ENCODE measurements around the gene PTPN11. TPM values are rescaled to one million over a fixed set of nuclear protein-coding genes. Genes with fewer than 3 reads are reported as not detected.
"Not testable (repeated sequence)": the region's sequence is repeated elsewhere in the genome, so short reads cannot be mapped to it uniquely, and the experiment has no call there.

Gene PTPN11
- 83.6 TPM for total RNA-seq

GRCh38 chr12:112418608-112419296, at the start of gene PTPN11:
Gene PTPN11, plus strand, starts transcription at chr12:112418947. Its CDS starts 165 bp downstream, at chr12:112419112.
- FAIRE-seq: no peak
- peak; percentile 87 to 89 for DNase-seq (ENCODE audit: low spot score in 2 of 2)

- FAIRE-seq (no peak), DNase-seq (ENCODE audit: low spot score in 2 of 2) (no peak)
Observed at GRCh38 chr12:112370199-112370598, 48.5 kb upstream of the PTPN11 start.

GRCh38 chr12:112370868-112371510, 47.8 kb upstream of the PTPN11 start:
- DNase-seq (ENCODE audit: low spot score in 2 of 2) (no peak), FAIRE-seq (no peak)

GRCh38 chr12:112374166-112374740, 44.5 kb upstream of the PTPN11 start:
- no peak for DNase-seq (ENCODE audit: low spot score in 2 of 2)
- FAIRE-seq: no peak

- no peak for DNase-seq (ENCODE audit: low spot score in 2 of 2)
Observed at GRCh38 chr12:112375105-112375504, 43.6 kb upstream of the PTPN11 start.

GRCh38 chr12:112380663-112381405, 37.9 kb upstream of the PTPN11 start:
- DNase-seq (ENCODE audit: low spot score in 2 of 2) (peak in 1 of 2 donors; percentile 19), FAIRE-seq (no peak)

More at GRCh38 chr12:112375105-112375504, 43.6 kb upstream of the PTPN11 start:
- FAIRE-seq: no peak

GRCh38 chr12:112381406-112381882, 37.3 kb upstream of the PTPN11 start:
- DNase-seq (ENCODE audit: low spot score in 2 of 2): peak in 1 of 2 donors; percentile 21
- FAIRE-seq: no peak

- FAIRE-seq (no peak), DNase-seq (ENCODE audit: low spot score in 2 of 2) (peak; percentile 96 to 98)
Observed at GRCh38 chr12:112381883-112382796, 36.6 kb upstream of the PTPN11 start, which contains the start of gene HECTD4. Gene HECTD4, minus strand, starts transcription at chr12:112382431. Its CDS starts 303 bp downstream, at chr12:112382128.

GRCh38 chr12:112382866-112383265, 35.9 kb upstream of the PTPN11 start:
- DNase-seq (ENCODE audit: low spot score in 2 of 2): no peak
- no peak for FAIRE-seq

- DNase-seq (ENCODE audit: low spot score in 2 of 2) (no peak), FAIRE-seq (no peak)
Observed at GRCh38 chr12:112386726-112387125, 32.0 kb upstream of the PTPN11 start.

- DNase-seq (ENCODE audit: low spot score in 2 of 2) (no peak), FAIRE-seq (no peak)
Observed at GRCh38 chr12:112389228-112389627, 29.5 kb upstream of the PTPN11 start.

GRCh38 chr12:112389922-112390654, 28.7 kb upstream of the PTPN11 start:
- FAIRE-seq; DNase-seq (ENCODE audit: low spot score in 2 of 2): not testable (repeated sequence)

- no peak for FAIRE-seq
- DNase-seq (ENCODE audit: low spot score in 2 of 2): no peak
Observed at GRCh38 chr12:112393328-112393727, 25.4 kb upstream of the PTPN11 start.

- DNase-seq (ENCODE audit: low spot score in 2 of 2) (no peak), FAIRE-seq (no peak)
Observed at GRCh38 chr12:112401054-112401453, 17.7 kb upstream of the PTPN11 start.

GRCh38 chr12:112401903-112402498, 16.7 kb upstream of the PTPN11 start:
- DNase-seq (ENCODE audit: low spot score in 2 of 2) (no peak), FAIRE-seq (no peak)

GRCh38 chr12:112406519-112407488, 11.9 kb upstream of the PTPN11 start:
- DNase-seq (ENCODE audit: low spot score in 2 of 2): no peak
- FAIRE-seq: no peak

GRCh38 chr12:112407683-112408082, 11.1 kb upstream of the PTPN11 start:
- not testable (repeated sequence) for FAIRE-seq; DNase-seq (ENCODE audit: low spot score in 2 of 2)
